Measurements from ENCODE around the gene ARSK. TPM values are rescaled to one million over a fixed set of nuclear protein-coding genes. Genes with fewer than 3 reads are reported as not detected.

The ARSK gene
- total and polyA plus RNA-seq, 2 of the 13 experiments (the other 11 are each of a cell fraction or from before 2014, with no cell fraction given), result 7.9 TPM

DNA sequence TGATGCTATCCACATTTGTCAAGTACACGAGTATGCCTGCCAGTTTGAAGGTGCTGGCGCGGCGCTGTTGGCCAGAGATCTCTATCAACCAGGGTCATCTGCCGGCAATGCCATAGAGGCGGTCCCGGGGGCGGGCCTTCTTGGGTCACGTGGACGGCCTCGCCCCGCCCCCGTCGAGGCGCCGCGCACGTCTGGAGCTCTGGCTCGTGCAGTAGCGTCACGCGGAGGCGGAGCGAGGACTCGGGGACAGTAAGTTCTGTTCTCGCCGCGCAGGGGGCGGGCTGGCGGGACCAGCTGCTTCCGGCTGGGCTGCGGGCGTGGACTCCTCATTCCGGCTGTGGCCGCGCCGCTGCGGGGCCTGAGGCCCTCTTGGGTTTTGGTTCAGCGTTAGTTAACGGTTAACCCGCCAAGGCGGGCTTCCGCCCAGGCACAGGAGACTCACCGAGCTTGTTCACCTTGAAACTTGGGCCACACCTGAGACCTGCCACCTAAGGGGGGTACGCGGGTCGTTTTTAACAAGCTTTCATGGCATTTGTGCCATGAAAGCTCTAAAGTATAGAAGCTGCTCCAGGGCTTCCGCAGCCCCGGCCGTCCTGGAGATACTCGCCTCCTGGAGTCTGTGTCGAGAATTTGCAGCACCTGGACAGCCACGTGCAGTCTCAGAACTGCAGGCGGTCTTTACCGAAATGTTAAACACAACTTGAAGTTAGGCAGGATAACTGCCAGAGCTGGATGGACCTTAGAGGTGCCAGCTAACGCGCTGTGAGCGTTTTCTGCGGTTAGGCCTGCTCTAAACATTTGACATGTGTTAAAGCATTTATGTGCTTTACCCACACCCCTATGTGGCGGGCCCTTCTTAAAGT lies 91.9 kb downstream of the ARSK start, which contains the start of gene RFESD (continued):
- TF ChIP-seq MAZ (IDR thresholded peaks at IDR 0.05; ENCODE audit: borderline replicate concordance, low read depth, low read length) (peak; percentile 68; the same call in 1 of the 2 replicates), MAZ (CRISPR knock-in tag; IDR thresholded peaks at IDR 0.05; ENCODE audit: low read depth) (peak; percentile 77; the same call in 1 of the 2 replicates), ZNF292 (CRISPR knock-in tag; IDR thresholded peaks at IDR 0.05; ENCODE audit: borderline replicate concordance, low read depth) (no peak), NAIF1 (CRISPR knock-in tag; IDR thresholded peaks at IDR 0.05; ENCODE audit: borderline replicate concordance) (peak; percentile 83; the same call in 1 of the 2 replicates), SNAPC2 (CRISPR knock-in tag; IDR thresholded peaks at IDR 0.05) (no peak), ZNF224 (CRISPR knock-in tag; IDR thresholded peaks at IDR 0.05) (no peak), KLF15 (CRISPR knock-in tag; IDR thresholded peaks at IDR 0.05; ENCODE audit: borderline replicate concordance) (peak; percentile 13; the same call in 1 of the 2 replicates), ZNF557 (CRISPR knock-in tag; IDR thresholded peaks at IDR 0.05) (peak; percentile 34; the same call in 1 of the 2 replicates), KAT7 (CRISPR knock-in tag; IDR thresholded peaks at IDR 0.05; ENCODE audit: borderline replicate concordance) (peak; percentile 49; the same call in 1 of the 2 replicates), ZNF225 (CRISPR knock-in tag; IDR thresholded peaks at IDR 0.05) (no peak), HNRNPK (IDR thresholded peaks at IDR 0.05; ENCODE audit: low read depth, low read length, poor library complexity, severe bottlenecking) (peak; percentile 73)
- TF ChIP-seq, protein P1, sequence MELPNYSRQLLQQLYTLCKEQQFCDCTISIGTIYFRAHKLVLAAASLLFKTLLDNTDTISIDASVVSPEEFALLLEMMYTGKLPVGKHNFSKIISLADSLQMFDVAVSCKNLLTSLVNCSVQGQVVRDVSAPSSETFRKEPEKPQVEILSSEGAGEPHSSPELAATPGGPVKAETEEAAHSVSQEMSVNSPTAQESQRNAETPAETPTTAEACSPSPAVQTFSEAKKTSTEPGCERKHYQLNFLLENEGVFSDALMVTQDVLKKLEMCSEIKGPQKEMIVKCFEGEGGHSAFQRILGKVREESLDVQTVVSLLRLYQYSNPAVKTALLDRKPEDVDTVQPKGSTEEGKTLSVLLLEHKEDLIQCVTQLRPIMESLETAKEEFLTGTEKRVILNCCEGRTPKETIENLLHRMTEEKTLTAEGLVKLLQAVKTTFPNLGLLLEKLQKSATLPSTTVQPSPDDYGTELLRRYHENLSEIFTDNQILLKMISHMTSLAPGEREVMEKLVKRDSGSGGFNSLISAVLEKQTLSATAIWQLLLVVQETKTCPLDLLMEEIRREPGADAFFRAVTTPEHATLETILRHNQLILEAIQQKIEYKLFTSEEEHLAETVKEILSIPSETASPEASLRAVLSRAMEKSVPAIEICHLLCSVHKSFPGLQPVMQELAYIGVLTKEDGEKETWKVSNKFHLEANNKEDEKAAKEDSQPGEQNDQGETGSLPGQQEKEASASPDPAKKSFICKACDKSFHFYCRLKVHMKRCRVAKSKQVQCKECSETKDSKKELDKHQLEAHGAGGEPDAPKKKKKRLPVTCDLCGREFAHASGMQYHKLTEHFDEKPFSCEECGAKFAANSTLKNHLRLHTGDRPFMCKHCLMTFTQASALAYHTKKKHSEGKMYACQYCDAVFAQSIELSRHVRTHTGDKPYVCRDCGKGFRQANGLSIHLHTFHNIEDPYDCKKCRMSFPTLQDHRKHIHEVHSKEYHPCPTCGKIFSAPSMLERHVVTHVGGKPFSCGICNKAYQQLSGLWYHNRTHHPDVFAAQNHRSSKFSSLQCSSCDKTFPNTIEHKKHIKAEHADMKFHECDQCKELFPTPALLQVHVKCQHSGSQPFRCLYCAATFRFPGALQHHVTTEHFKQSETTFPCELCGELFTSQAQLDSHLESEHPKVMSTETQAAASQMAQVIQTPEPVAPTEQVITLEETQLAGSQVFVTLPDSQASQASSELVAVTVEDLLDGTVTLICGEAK (IDR thresholded peaks at IDR 0.05), result no peak
- TF ChIP-seq, protein P1 (CRISPR knock-in tag; IDR thresholded peaks at IDR 0.05), result peak; percentile 48
- TF ChIP-seq, protein P2, sequence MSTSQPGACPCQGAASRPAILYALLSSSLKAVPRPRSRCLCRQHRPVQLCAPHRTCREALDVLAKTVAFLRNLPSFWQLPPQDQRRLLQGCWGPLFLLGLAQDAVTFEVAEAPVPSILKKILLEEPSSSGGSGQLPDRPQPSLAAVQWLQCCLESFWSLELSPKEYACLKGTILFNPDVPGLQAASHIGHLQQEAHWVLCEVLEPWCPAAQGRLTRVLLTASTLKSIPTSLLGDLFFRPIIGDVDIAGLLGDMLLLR (CRISPR knock-in tag; IDR thresholded peaks at IDR 0.05), result peak; percentile 37
- TF ChIP-seq, protein P3, sequence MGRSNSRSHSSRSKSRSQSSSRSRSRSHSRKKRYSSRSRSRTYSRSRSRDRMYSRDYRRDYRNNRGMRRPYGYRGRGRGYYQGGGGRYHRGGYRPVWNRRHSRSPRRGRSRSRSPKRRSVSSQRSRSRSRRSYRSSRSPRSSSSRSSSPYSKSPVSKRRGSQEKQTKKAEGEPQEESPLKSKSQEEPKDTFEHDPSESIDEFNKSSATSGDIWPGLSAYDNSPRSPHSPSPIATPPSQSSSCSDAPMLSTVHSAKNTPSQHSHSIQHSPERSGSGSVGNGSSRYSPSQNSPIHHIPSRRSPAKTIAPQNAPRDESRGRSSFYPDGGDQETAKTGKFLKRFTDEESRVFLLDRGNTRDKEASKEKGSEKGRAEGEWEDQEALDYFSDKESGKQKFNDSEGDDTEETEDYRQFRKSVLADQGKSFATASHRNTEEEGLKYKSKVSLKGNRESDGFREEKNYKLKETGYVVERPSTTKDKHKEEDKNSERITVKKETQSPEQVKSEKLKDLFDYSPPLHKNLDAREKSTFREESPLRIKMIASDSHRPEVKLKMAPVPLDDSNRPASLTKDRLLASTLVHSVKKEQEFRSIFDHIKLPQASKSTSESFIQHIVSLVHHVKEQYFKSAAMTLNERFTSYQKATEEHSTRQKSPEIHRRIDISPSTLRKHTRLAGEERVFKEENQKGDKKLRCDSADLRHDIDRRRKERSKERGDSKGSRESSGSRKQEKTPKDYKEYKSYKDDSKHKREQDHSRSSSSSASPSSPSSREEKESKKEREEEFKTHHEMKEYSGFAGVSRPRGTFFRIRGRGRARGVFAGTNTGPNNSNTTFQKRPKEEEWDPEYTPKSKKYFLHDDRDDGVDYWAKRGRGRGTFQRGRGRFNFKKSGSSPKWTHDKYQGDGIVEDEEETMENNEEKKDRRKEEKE (IDR thresholded peaks at IDR 0.05), result no peak

Measured in HepG2 (cell line).